NCI-H1092 (cell line): ENCODE results near the gene ARID4B.
"Not testable (repeated sequence)": the region's sequence is repeated elsewhere in the genome, so short reads cannot be mapped to it uniquely, and the experiment has no call there.

Source experiments
- DNase-seq: peaks from one replicate; lab custom pipeline; 2025; lab: John Stamatoyannopoulos, UW

Gene ARID4B, protein sequence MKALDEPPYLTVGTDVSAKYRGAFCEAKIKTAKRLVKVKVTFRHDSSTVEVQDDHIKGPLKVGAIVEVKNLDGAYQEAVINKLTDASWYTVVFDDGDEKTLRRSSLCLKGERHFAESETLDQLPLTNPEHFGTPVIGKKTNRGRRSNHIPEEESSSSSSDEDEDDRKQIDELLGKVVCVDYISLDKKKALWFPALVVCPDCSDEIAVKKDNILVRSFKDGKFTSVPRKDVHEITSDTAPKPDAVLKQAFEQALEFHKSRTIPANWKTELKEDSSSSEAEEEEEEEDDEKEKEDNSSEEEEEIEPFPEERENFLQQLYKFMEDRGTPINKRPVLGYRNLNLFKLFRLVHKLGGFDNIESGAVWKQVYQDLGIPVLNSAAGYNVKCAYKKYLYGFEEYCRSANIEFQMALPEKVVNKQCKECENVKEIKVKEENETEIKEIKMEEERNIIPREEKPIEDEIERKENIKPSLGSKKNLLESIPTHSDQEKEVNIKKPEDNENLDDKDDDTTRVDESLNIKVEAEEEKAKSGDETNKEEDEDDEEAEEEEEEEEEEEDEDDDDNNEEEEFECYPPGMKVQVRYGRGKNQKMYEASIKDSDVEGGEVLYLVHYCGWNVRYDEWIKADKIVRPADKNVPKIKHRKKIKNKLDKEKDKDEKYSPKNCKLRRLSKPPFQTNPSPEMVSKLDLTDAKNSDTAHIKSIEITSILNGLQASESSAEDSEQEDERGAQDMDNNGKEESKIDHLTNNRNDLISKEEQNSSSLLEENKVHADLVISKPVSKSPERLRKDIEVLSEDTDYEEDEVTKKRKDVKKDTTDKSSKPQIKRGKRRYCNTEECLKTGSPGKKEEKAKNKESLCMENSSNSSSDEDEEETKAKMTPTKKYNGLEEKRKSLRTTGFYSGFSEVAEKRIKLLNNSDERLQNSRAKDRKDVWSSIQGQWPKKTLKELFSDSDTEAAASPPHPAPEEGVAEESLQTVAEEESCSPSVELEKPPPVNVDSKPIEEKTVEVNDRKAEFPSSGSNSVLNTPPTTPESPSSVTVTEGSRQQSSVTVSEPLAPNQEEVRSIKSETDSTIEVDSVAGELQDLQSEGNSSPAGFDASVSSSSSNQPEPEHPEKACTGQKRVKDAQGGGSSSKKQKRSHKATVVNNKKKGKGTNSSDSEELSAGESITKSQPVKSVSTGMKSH (N-terminal part only)

GRCh38 chr1:235327559-235328270, at the start of gene ARID4B:
TSS of gene ARID4B (minus strand) at chr1:235328179. CDS start at chr1:235326919, 1,260 bp downstream.
- peak; percentile 67 for DNase-seq

DNA sequence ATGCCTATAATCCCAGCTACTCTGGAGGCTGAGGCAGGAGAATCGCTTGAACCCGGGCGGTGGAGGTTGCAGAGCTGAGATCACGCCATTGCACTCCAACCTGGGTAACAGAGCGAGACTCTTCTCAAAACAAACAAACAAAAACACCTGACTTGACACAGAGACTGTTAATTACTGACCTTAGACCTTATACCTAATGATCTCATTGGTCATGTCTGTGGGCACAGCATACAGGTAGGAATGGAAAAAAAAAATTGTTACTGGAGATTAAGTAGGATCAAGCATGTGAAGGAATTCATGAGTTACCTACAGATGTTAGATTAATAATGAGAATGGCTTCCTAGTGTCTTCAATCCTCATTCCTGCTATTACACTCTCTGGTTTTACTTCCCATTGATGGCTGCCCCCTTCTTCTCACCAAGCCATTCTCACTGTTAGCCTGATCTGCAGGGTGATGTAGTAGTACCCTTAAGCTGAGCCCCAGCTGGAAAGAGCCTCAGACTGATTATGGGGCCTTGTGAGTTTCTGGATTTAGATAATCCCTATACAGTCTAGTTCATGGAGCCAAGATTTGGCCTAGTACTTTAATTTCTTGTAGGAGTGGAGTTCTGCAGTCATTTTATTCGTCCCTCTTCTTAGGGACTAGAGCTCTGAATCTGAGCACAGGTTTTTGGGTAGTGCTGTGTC, 48.1 kb upstream of the ARID4B start:
- DNase-seq = no peak

DNA sequence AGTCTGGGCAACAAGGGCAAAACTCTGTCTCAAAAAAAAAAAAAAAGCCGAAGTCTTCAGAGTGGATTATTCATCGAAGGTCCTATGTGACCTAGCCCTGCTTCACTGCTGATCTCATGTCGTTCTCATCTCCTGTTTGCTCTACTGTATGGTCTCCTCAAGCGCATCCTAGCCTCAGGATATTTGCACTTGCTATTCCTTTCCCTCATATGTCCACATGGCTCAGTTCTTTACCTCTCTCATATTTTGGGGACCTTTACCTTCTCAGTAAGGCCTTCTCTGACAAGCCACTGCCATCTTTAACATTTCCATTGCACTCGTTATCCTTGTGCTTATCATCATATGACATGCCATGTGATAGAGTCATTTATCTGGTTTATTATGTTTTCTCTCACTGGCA, 41.8 kb upstream of the ARID4B start:
- no peak for DNase-seq

- DNase-seq = no peak
These were observed 40.4 kb upstream of the ARID4B start for GRCh38 chr1:235368428-235368827.

GRCh38 chr1:235367000-235367908, 39.3 kb upstream of the ARID4B start, which contains the start of gene TBCE:
TSS of gene TBCE (plus strand) at chr1:235367427. CDS start at chr1:235380050, 12,623 bp downstream.
- peak; percentile 99 for DNase-seq

DNA sequence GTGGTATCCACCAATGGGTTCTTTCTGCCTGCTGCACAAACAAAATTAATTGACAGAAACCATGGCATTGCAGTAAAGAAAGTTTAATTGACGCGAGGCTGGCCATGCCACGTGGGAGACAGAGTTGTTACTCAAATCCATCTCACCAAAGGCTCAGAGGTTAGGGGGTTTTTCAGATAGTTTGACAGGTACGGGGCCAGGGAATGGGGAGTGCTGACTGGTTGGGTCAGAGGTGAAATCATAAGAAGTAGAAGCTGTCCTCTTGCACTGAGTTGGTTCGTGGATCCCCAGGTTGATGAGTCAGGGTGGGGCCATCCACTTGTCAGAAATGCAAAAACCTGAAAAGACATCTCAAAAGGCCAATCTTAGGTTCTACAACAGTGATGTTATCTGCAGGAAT, 38.3 kb upstream of the ARID4B start:
- DNase-seq = no peak

DNA sequence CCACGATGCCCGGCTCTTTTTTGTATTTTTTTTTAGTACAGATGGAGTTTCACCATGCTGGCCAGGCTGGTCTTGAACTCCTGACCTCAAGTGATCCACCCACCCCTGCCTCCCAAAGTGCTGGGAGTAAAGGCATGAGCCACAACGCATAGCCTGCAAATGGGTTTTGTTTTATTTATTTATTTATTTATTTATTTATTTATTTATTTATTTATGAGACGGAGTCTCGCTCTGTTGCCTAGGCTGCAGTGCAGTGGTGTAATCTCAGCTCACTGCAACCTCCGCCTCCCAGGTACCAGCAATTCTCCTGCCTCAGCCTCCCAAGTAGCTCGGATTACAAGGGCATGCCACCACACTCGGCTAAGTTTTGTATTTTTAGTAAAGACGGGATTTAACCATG, 36.2 kb upstream of the ARID4B start:
- not testable (repeated sequence) for DNase-seq

- no peak for DNase-seq
These were observed 30.9 kb upstream of the ARID4B start for GRCh38 chr1:235358899-235359298.

GRCh38 chr1:235357485-235358373, 29.8 kb upstream of the ARID4B start:
- no peak for DNase-seq

- no peak for DNase-seq
These were observed 23.9 kb upstream of the ARID4B start for GRCh38 chr1:235351898-235352297.

GRCh38 chr1:235351441-235351840, 23.5 kb upstream of the ARID4B start:
- DNase-seq = no peak

DNA sequence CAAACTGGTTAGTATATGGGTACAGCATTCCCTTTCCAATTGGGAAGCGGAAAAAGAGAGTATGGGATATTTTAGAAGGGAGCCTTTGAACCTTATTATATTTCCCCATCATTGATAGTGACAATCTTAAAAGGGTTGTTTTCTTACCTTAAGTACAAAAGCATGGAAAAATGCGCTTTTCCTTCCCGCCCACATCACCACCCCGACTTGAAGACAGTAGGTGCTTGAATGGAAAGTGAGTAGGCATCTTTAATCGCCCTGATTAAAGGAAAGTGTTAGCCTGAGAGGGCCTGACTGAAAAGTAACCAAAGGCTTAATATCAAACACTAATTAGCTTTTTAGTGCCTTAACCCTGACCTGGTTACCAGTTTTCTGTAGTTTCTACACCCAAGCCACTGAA, 15.7 kb upstream of the ARID4B start:
- DNase-seq = no peak

- no peak for DNase-seq
These were observed 14.5 kb upstream of the ARID4B start for GRCh38 chr1:235342471-235342870.

- DNase-seq = no peak
These were observed 14.1 kb upstream of the ARID4B start for GRCh38 chr1:235342039-235342438.

- no peak for DNase-seq
These were observed 13.4 kb upstream of the ARID4B start for GRCh38 chr1:235341334-235341733.

GRCh38 chr1:235339746-235340145, 11.8 kb upstream of the ARID4B start:
- no peak for DNase-seq

DNA sequence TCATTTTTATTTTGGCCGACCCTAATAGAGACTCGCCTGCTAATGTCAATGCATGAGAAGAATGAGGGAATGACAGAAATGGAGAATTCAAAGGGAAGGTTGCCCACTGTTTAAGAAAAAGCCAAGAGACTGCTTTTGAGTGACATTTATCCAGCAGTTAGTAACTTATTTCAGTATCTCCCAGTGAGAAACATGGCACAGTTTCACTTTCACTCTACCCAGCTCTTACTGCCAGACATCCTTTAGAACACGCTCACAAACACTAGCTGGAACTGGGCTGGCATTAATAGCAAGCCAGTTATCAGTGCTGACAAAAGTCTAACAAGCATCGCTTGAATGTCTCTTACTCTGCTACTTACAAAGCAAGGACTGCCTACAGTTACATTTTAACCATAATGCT, 8.9 kb upstream of the ARID4B start:
- DNase-seq = no peak

- no peak for DNase-seq
These were observed 3.4 kb upstream of the ARID4B start for GRCh38 chr1:235331401-235331800.

GRCh38 chr1:235330918-235331285, 2.9 kb upstream of the ARID4B start:
- DNase-seq = no peak
